OCI-LY7 (cell line): Measurements from ENCODE around the gene DNER. TPM values are rescaled to one million over a fixed set of nuclear protein-coding genes. Genes with fewer than 3 reads are reported as not detected.

Source experiments
- BruUV-seq: library from RNA; stranded (reverse); fragments of 400-500 nt; replicated peaks from 2 replicates; lab custom pipeline; 2021; lab: Mats Ljungman, UMichigan
- CTCF ChIA-PET: fragments of 300-600 bp; sonication (Branson Sonifier 250); formaldehyde crosslinking; loops from one replicate; lab custom pipeline; 2022; ENCODE audit warnings: antibody characterized with exemption; ENCODE audit not compliant: unreplicated experiment; lab: Charles Lee
- POLR2A ChIA-PET: fragments of 300-600 bp; sonication (Branson Sonifier 250); formaldehyde crosslinking; loops from one replicate; lab custom pipeline; 2022; ENCODE audit warnings: antibody characterized with exemption; lab: Charles Lee
- DNase-seq: peaks from one replicate; pipeline ENCODE4 v3.0.0-alpha.2; 2015; ENCODE audit warnings: low spot score
- H2AFZ ChIP-seq: fragments of 200-600 bp; sonication (generic), shearing (Covaris generic); 2 replicates; pipeline ENCODE4 v1.6.1; 2014; ENCODE audit warnings: mild to moderate bottlenecking, antibody characterized with exemption, low read length, moderate library complexity
- H3K27ac ChIP-seq: fragments of 200-600 bp; sonication (generic); 2 replicates; pipeline ENCODE4 v1.5.1; 2014; ENCODE audit warnings: mixed run types, low read depth, mild to moderate bottlenecking, moderate library complexity, low read length, inconsistent platforms; ENCODE audit not compliant: poor library complexity, severe bottlenecking
- H3K36me3 ChIP-seq: fragments of 200-600 bp; sonication (generic); 2 replicates; pipeline ENCODE4 v1.6.1; 2014; ENCODE audit warnings: mild to moderate bottlenecking, antibody characterized with exemption, low read length, moderate library complexity, mixed read lengths; ENCODE audit not compliant: insufficient read depth
- H3K4me1 ChIP-seq: fragments of 200-600 bp; sonication (generic); 2 replicates; pipeline ENCODE4 v1.5.1; 2014; ENCODE audit warnings: mild to moderate bottlenecking, low read length; ENCODE audit not compliant: insufficient read depth, poor library complexity, severe bottlenecking
- H3K4me2 ChIP-seq: fragments of 200-600 bp; sonication (generic); 2 replicates; pipeline ENCODE4 v1.6.1; 2014; ENCODE audit warnings: mild to moderate bottlenecking, low read length
- H3K4me3 ChIP-seq: fragments of 200-600 bp; sonication (generic); 2 replicates; pipeline ENCODE4 v1.5.1; 2014; ENCODE audit warnings: mild to moderate bottlenecking, low read depth, low read length; ENCODE audit not compliant: poor library complexity, severe bottlenecking
- H3K79me2 ChIP-seq: fragments of 200-600 bp; sonication (generic); 2 replicates; pipeline ENCODE4 v1.6.1; 2016; ENCODE audit warnings: low read depth, mild to moderate bottlenecking, low read length, moderate library complexity, mixed read lengths; ENCODE audit not compliant: insufficient read depth
- H3K9me2 ChIP-seq: fragments of 200-600 bp; sonication (generic); 2 replicates; pipeline ENCODE4 v1.6.1; 2016; ENCODE audit warnings: mild to moderate bottlenecking, low read length, mixed read lengths; ENCODE audit not compliant: insufficient read depth
- H3K9me3 ChIP-seq: fragments of 200-600 bp; sonication (generic); 2 replicates; pipeline ENCODE4 v1.6.1; 2014; ENCODE audit warnings: mild to moderate bottlenecking, mixed run types, low read length, mixed read lengths
- H4K20me1 ChIP-seq: fragments of 200-600 bp; sonication (generic); 2 replicates; pipeline ENCODE4 v1.6.1; 2014; ENCODE audit warnings: mild to moderate bottlenecking, antibody characterized with exemption, low read length, moderate library complexity, mixed read lengths; ENCODE audit not compliant: insufficient read depth
- EZH2phosphoT487 ChIP-seq: fragments of 200-600 bp; sonication (generic); IDR thresholded peaks from 2 replicates; pipeline ENCODE4 v1.6.1; 2018; ENCODE audit warnings: low read depth, borderline replicate concordance, mild to moderate bottlenecking, mixed run types, antibody characterized with exemption, low read length, moderate library complexity, mixed read lengths
- intact Hi-C: fragments of 100-400 bp; cut with micrococcal nuclease; formaldehyde crosslinking; loops from one replicate; pipeline ENCODE4 v1.10.0; 2022; ENCODE audit not compliant: unreplicated experiment
- total RNA-seq, 2 experiments: library from RNA; depleted of rRNA in 1 of 2; stranded (reverse); fragments of >200 nt in 1 of 2; shearing (Covaris generic) in 1 of 2; gene quantifications; 2 replicates each; pipeline ENCODE4 v1.2.3, GENCODE V29; 2014 to 2022
- TF ChIP-seq, protein P1 (sequence below): fragments of 200-600 bp; sonication (generic); conservative IDR thresholded peaks from 2 replicates; pipeline ENCODE4 v1.5.1; 2014; ENCODE audit warnings: mild to moderate bottlenecking, antibody characterized with exemption, low read length, moderate library complexity, mixed read lengths

Gene DNER
- total RNA-seq, 2 experiments from 2014 or later, result not detected

GRCh38 chr2:229610333-229610732, 104.0 kb downstream of the DNER start:
- H4K20me1 ChIP-seq, result no peaks in the 10 kb centered on the region
- H3K79me2 ChIP-seq, result no peaks in the 10 kb centered on the region
- ChIA-PET POLR2A (no interaction called here), CTCF (no interaction called here)
- BruUV-seq, result no TSS peak
- H2AFZ ChIP-seq, result no peak overlapping the region
- intact Hi-C loops, result no loop called here
- TF ChIP-seq, protein P1, sequence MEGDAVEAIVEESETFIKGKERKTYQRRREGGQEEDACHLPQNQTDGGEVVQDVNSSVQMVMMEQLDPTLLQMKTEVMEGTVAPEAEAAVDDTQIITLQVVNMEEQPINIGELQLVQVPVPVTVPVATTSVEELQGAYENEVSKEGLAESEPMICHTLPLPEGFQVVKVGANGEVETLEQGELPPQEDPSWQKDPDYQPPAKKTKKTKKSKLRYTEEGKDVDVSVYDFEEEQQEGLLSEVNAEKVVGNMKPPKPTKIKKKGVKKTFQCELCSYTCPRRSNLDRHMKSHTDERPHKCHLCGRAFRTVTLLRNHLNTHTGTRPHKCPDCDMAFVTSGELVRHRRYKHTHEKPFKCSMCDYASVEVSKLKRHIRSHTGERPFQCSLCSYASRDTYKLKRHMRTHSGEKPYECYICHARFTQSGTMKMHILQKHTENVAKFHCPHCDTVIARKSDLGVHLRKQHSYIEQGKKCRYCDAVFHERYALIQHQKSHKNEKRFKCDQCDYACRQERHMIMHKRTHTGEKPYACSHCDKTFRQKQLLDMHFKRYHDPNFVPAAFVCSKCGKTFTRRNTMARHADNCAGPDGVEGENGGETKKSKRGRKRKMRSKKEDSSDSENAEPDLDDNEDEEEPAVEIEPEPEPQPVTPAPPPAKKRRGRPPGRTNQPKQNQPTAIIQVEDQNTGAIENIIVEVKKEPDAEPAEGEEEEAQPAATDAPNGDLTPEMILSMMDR, result no peak
- no peak for TF ChIP-seq EZH2phosphoT487
- H3K4me2 ChIP-seq, result no peak overlapping the region
- H3K9me3 ChIP-seq, result no peaks in the 10 kb centered on the region
- H3K4me3 ChIP-seq, result no peak overlapping the region
- no peaks in the 10 kb centered on the region for H3K4me1 ChIP-seq
- H3K9me2 ChIP-seq, result no peaks in the 10 kb centered on the region
- H3K36me3 ChIP-seq, result no peaks in the 10 kb centered on the region
- no peak overlapping the region for H3K27ac ChIP-seq
- DNase-seq, result no peak

DNA sequence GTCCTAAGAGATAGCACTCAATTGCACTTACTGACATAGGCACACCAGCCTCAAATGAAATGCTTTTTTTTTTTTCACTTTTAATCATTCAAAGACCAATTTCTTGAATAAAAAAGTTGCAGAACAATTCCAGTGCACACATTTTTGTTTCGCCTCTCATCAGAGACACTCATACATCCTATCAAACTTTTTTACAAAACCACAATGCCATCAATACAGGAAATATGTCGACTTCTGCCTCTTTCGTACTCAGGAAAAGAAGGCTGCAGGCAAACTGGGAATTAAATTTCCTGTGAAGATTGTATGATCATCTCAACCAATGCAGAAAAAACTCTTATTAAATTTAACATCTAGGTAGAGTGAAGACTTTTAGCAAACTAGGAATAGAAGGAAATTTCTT, 112.4 kb downstream of the DNER start:
- Histone ChIP-seq H2AFZ (no peak overlapping the region), H3K79me2 (no peaks in the 10 kb centered on the region), H3K4me2 (no peak overlapping the region), H3K4me1 (no peaks in the 10 kb centered on the region), H3K27ac (no peak overlapping the region), H4K20me1 (no peaks in the 10 kb centered on the region), H3K36me3 (no peaks in the 10 kb centered on the region), H3K4me3 (no peak overlapping the region), H3K9me3 (no peaks in the 10 kb centered on the region), H3K9me2 (0 out of 2 replicates have a peak, but pooled peaks cover 3% of the 10 kb centered on the region)
- BruUV-seq, result no TSS peak
- no peak for TF ChIP-seq EZH2phosphoT487
- TF ChIP-seq, protein P1, result no peak
- POLR2A ChIA-PET, result no interaction called here
- no peak for DNase-seq
- intact Hi-C loops, result no loop called here
- CTCF ChIA-PET, result no interaction called here

DNA sequence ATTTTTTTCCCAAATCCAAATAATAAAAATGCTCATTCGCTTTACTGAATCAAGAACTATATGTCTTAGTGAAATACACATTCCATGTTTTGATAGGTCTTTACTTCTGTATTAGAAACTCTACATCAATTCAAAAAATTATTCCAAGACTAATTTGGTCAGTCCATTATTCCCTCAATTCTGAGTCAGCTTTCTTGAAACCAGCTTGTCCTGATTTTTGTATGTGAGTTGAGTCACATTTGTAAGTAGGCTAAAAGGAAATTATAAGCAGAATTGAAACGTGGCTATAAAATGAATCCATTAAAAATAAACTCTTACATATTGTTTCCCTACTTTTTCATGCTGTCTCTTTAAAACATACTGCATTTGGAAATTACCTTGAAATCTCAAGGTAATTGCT, 113.0 kb downstream of the DNER start:
- no peaks in the 10 kb centered on the region for H3K9me3 ChIP-seq
- no TSS peak for BruUV-seq
- TF ChIP-seq, protein P1, result no peak
- no peak for TF ChIP-seq EZH2phosphoT487
- intact Hi-C loops, result no loop called here
- no peaks in the 10 kb centered on the region for H3K4me1 ChIP-seq
- no peak overlapping the region for H2AFZ ChIP-seq
- no peaks in the 10 kb centered on the region for H3K79me2 ChIP-seq
- no peaks in the 10 kb centered on the region for H3K36me3 ChIP-seq
- H4K20me1 ChIP-seq, result no peaks in the 10 kb centered on the region
- no peak overlapping the region for H3K4me3 ChIP-seq
- no peak for DNase-seq
- H3K4me2 ChIP-seq, result no peak overlapping the region
- no peak overlapping the region for H3K27ac ChIP-seq
- ChIA-PET POLR2A (no interaction called here), CTCF (no interaction called here)
- H3K9me2 ChIP-seq, result 0 out of 2 replicates have a peak, but pooled peaks cover 3% of the 10 kb centered on the region
